NCI-H460 (cell line): ENCODE data around the gene EBLN2. TPM values are rescaled to one million over a fixed set of nuclear protein-coding genes. Genes with fewer than 3 reads are reported as not detected.

Experiments used
- DNase-seq: peaks from one replicate; pipeline ENCODE4 v3.0.0-alpha.2; 2016; ENCODE audit warnings: low read depth; ENCODE audit errors: extremely low read depth
- small RNA-seq, 2 experiments: library from RNA; depleted of rRNA; stranded (forward); fragments of <200 nt; gene quantifications; one replicate each; pipeline ENCODE3, GENCODE V24; 2014
- total RNA-seq: library from RNA; depleted of rRNA; stranded (reverse); fragments of >200 nt; shearing (Covaris generic); gene quantifications from 2 replicates; pipeline ENCODE4 v1.2.3, GENCODE V29; 2014; rRNA removed

EBLN2 gene
- total RNA-seq, 1 experiment from 2014 or later = 3.4 TPM

- DNase-seq = peak; percentile 70
Measured at GRCh38 chr3:73100741-73101559, 39.5 kb downstream of the EBLN2 start.

DNA sequence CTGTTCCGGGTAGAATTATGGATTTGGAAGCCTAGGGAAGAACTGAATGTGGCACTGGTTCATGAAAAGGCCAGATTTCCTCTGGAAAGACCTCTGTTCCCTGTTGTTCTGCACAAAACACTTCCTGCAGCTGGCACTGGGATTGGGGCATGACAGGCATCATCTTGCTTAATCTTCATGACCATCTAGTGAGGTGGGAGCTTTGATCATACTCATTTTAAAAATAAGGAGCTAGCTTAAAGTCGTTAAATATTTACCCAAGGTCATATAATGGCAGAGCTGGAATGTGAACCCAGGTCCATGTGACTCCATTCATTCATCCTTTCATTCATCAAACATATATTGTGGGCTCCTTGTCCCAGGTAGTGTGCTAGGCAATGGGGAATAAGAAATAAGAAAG lies 40.4 kb downstream of the EBLN2 start:
- DNase-seq = no peak

GRCh38 chr3:73107215-73107614 lies 45.8 kb downstream of the EBLN2 start:
- DNase-seq = no peak

DNA sequence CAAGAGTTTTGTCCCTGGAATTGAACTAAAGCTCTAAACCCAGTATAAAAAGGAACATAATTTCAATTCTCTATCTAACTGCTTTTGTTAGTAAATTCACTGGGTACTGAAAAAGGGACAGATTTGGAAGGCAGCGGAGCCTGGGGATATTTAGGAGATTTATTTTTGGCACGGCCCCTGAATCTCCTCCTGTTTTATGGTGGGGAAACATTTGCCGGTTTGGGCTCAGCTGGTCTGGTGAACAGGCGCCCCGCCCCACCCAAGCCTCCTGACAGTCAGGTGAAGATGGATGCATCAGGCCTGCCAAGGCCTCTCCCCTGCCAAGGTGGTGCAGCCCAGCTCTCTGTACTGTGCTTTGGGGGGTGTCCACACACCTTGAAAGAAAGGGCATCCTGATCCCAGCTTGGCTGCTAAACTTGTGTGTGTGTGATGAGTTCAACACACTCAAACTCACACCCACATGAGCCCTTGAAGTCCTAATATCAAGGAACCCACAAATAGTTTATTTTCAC lies 46.3 kb downstream of the EBLN2 start:
- DNase-seq = no peak

DNA sequence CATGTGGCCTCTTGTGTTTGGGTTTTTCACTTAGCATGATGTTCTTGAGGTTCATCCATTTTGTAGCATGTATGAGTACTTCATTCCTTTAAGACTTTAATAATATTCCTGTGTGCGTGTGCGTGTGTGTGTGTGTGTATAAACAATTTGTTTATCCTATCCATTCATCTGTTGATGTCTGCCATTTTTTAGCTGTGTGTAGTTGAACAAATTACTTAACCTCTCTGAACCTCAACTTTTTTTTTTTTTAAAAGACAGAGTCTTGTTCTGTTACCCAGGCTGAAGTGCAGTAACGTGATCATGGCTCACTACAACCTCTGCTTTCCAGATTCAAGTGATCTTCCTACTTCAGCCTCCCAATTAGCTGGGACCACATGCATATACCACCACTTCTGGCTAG lies 47.3 kb downstream of the EBLN2 start:
- no peak for DNase-seq

DNA sequence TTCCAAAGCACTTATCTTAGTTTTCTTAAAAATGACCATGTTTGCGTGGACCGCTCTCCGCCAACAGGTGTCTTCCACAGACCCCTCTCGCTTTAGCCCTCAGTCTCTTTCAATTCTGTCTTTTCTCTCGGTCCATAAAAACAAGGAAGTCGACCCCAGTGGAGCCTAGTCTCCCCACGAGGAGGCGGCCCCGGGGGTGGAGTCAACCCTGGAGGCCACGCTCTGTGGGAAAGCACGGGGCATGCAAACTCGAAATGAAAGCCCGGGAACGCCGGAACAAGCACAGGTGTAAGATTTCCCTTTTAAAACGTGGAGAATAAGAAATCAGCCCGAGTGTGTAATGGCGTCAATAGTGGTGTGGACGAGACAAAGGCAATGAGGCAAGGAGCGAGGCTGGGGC lies 49.1 kb downstream of the EBLN2 start:
- no peak for DNase-seq

Small RNAs within 50 kb of the gene (small RNA-seq; reads per million reads assigned to genes)
- 2.2 reads per million in 2 experiments for gene RNU2-64P
- gene RNU6-557P = 0 reads per million in 2 experiments
- 0.02 to 0.65 reads per million in 2 experiments for gene RNU7-19P

Other genes with a start within 250 kb of the EBLN2 start
- 10.4 and 11.6 TPM in 2 replicates for gene SHQ1, start 213.2 kb upstream of the EBLN2 start, total RNA-seq
- gene GXYLT2, start 173.6 kb upstream of the EBLN2 start, total RNA-seq = 4.3 and 6.5 TPM in 2 replicates
- gene PPP4R2, start 64.8 kb upstream of the EBLN2 start, total RNA-seq = 45.4 and 48.6 TPM in 2 replicates